Neural cell (in vitro differentiated cells): Measurements from ENCODE around the gene UPB1.

Source experiments
- CTCF ChIP-seq: fragments of 450-650 bp; IDR thresholded peaks from 2 replicates; pipeline ENCODE4 v1.5.1; 2014; ENCODE audit warnings: antibody characterized with exemption, mild to moderate bottlenecking, moderate library complexity; ENCODE audit not compliant: poor library complexity, severe bottlenecking
- EP300 ChIP-seq: fragments of 450-650 bp; conservative IDR thresholded peaks from 2 replicates; pipeline ENCODE4 v1.6.1; 2014; ENCODE audit warnings: antibody characterized with exemption, mild to moderate bottlenecking, moderate library complexity; ENCODE audit not compliant: poor library complexity, severe bottlenecking
- EZH2 ChIP-seq: fragments of 200-600, 300-800 bp; shearing (Covaris generic), sonication (generic); IDR thresholded peaks from 2 replicates; pipeline ENCODE4 v1.6.1; 2014; ENCODE audit warnings: antibody characterized with exemption, low read length, borderline replicate concordance, mild to moderate bottlenecking; ENCODE audit not compliant: insufficient read depth, poor library complexity, severe bottlenecking
- POLR2AphosphoS5 ChIP-seq: IDR thresholded peaks from 2 replicates; pipeline ENCODE4 v1.6.1; 2012
- RAD21 ChIP-seq: fragments of 450-650 bp; conservative IDR thresholded peaks from 2 replicates; pipeline ENCODE4 v1.6.1; 2014; ENCODE audit warnings: antibody characterized with exemption, mild to moderate bottlenecking, moderate library complexity
- REST ChIP-seq: IDR thresholded peaks from 2 replicates; pipeline ENCODE4 v1.6.1; 2012; ENCODE audit warnings: borderline replicate concordance
- TAF1 ChIP-seq: IDR thresholded peaks from 2 replicates; pipeline ENCODE4 v1.6.1; 2012; ENCODE audit warnings: low read depth

- TF ChIP-seq CTCF (no peak), POLR2AphosphoS5 (no peak), RAD21 (no peak), EP300 (no peak), EZH2 (no peak), TAF1 (no peak), REST (no peak)
Measured at GRCh38 chr22:24473284-24473683, 21.8 kb upstream of the UPB1 start.
